Endothelial cell of umbilical vein (primary cell): ENCODE results near the gene POLR2C. TPM values are rescaled to one million over a fixed set of nuclear protein-coding genes. Genes with fewer than 3 reads are reported as not detected.

Source experiments
- BruUV-seq: library from RNA; stranded (reverse); fragments of 400-500 nt; replicated peaks from 2 replicates; lab custom pipeline; 2021; lab: Mats Ljungman, UMichigan
- CTCF ChIA-PET: fragments of 300-600, 350-600 bp; sonication (Branson Sonifier 250); formaldehyde crosslinking; loops from one replicate; lab custom pipeline; 2021; ENCODE audit warnings: antibody characterized with exemption, inconsistent platforms; lab: Charles Lee
- POLR2A ChIA-PET: fragments of 300-600, 350-600 bp; sonication (Branson Sonifier 250); formaldehyde crosslinking; loops from one replicate; lab custom pipeline; 2021; ENCODE audit warnings: antibody characterized with exemption, inconsistent platforms; lab: Charles Lee
- DNase-seq: peaks from one replicate; pipeline ENCODE4 v3.0.0-alpha.2; 2011; ENCODE audit warnings: low read depth, low spot score
- FAIRE-seq: peaks from 2 replicates; lab custom pipeline; 2011; peaks lifted over from hg19 to GRCh38; lab: Jason Lieb, UNC
- H2AFZ ChIP-seq: 2 replicates; pipeline ENCODE4 v1.6.0; 2012; ENCODE audit warnings: low read depth, low read length, control low read depth, inconsistent platforms
- H3K27ac ChIP-seq: 2 replicates; pipeline ENCODE4 v1.5.1; 2011; ENCODE audit warnings: low read depth, mild to moderate bottlenecking, control low read depth, low read length, moderate library complexity; ENCODE audit not compliant: insufficient read depth
- H3K27me3 ChIP-seq, 2 experiments: 2 replicates each; pipeline versions ENCODE4 v1.6.0 to v1.6.1; 2011; ENCODE audit warnings: low read length in 2 of 2, mixed read lengths in 1 of 2; ENCODE audit not compliant: control insufficient read depth in 2 of 2, insufficient read depth in 2 of 2
- H3K36me3 ChIP-seq, 2 experiments: 2 replicates in 1 of 2; 3 replicates in 1 of 2; pipeline ENCODE4 v1.5.1; 2011; ENCODE audit warnings: low read length in 2 of 2, mild to moderate bottlenecking in 1 of 2, moderate library complexity in 1 of 2; ENCODE audit not compliant: control insufficient read depth in 2 of 2, insufficient read depth in 2 of 2; ENCODE audit errors: extremely low read depth in 1 of 2
- H3K4me1 ChIP-seq: 3 replicates; pipeline ENCODE4 v1.5.1; 2011; ENCODE audit warnings: mild to moderate bottlenecking, low read length; ENCODE audit not compliant: control insufficient read depth, insufficient read depth; ENCODE audit errors: extremely low read depth
- H3K4me2 ChIP-seq: 2 replicates; pipeline ENCODE4 v1.6.1; 2011; ENCODE audit warnings: low read length, control low read depth, mixed read lengths; ENCODE audit not compliant: insufficient read depth
- H3K4me3 ChIP-seq, 3 experiments: fragments of 200-600 bp in 1 of 3; sonication (generic), shearing (Covaris generic) in 1 of 3; replicated peaks in 1 of 3; 2 replicates each; pipeline ENCODE4 v1.5.1; 2011 to 2016; ENCODE audit warnings: control low read depth in 3 of 3, low read length in 3 of 3, mild to moderate bottlenecking in 2 of 3, inconsistent platforms in 1 of 3, low read depth in 1 of 3, moderate library complexity in 1 of 3; ENCODE audit not compliant: insufficient read depth in 1 of 3
- H3K79me2 ChIP-seq: 2 replicates; pipeline ENCODE4 v1.6.0; 2012; ENCODE audit warnings: low read length, inconsistent platforms; ENCODE audit not compliant: control insufficient read depth, insufficient read depth
- H3K9ac ChIP-seq: replicated peaks from 2 replicates; pipeline ENCODE3; 2011; ENCODE audit warnings: low read length, control low read depth; ENCODE audit not compliant: insufficient read depth; ENCODE audit errors: extremely low read depth
- H3K9me1 ChIP-seq: replicated peaks from 3 replicates; pipeline ENCODE4 v1.6.0; 2011; ENCODE audit warnings: mild to moderate bottlenecking, low read length; ENCODE audit not compliant: control insufficient read depth, insufficient read depth; ENCODE audit errors: extremely low read depth
- H3K9me3 ChIP-seq: replicated peaks from 2 replicates; pipeline ENCODE4 v1.5.1; 2012; ENCODE audit warnings: low read length, inconsistent platforms; ENCODE audit not compliant: control insufficient read depth, insufficient read depth
- H4K20me1 ChIP-seq: replicated peaks from 2 replicates; pipeline ENCODE3; 2011; ENCODE audit warnings: mild to moderate bottlenecking, low read length; ENCODE audit not compliant: control insufficient read depth, insufficient read depth; ENCODE audit errors: extremely low read depth
- EZH2 ChIP-seq: IDR thresholded peaks from 2 replicates; pipeline ENCODE4 v1.6.1; 2012; ENCODE audit warnings: borderline replicate concordance, low read depth, mild to moderate bottlenecking, moderate library complexity, low read length, inconsistent platforms; ENCODE audit not compliant: severe bottlenecking
- FOS ChIP-seq: IDR thresholded peaks from 2 replicates; pipeline ENCODE4 v1.6.1; 2011; ENCODE audit warnings: mild to moderate bottlenecking, low read length, moderate library complexity, borderline replicate concordance; ENCODE audit not compliant: insufficient read depth
- GATA2 ChIP-seq: IDR thresholded peaks from 2 replicates; pipeline ENCODE4 v1.7.0; 2011; ENCODE audit warnings: low read depth, mild to moderate bottlenecking, moderate library complexity, mixed read lengths, low read length; ENCODE audit not compliant: insufficient read length, insufficient read depth
- JUN ChIP-seq: IDR thresholded peaks from 2 replicates; pipeline ENCODE4 v1.6.1; 2011; ENCODE audit warnings: borderline replicate concordance, low read depth; ENCODE audit not compliant: insufficient read length, insufficient read depth
- MYC ChIP-seq: IDR thresholded peaks from one replicate; pipeline ENCODE4 v1.6.1; 2011; ENCODE audit warnings: mild to moderate bottlenecking, low read depth, low read length
- POLR2A ChIP-seq: IDR thresholded peaks from 2 replicates; pipeline ENCODE4 v1.6.1; 2012; ENCODE audit warnings: low read depth, mild to moderate bottlenecking, control low read depth, low read length
- POLR2AphosphoS5 ChIP-seq: IDR thresholded peaks from 2 replicates; pipeline ENCODE4 v1.6.1; 2012; ENCODE audit warnings: low read depth, mild to moderate bottlenecking, control low read depth, low read length, moderate library complexity; ENCODE audit not compliant: insufficient read depth
- dilution Hi-C: fragments of 300-500 bp; cut with MboI; formaldehyde crosslinking; loops from one replicate; pipeline ENCODE4 v1.15.0; 2019; ENCODE audit warnings: low sequenced_read_pairs; ENCODE audit not compliant: extremely low pct_ligation_motif_present
- intact Hi-C: fragments of 100-400 bp; cut with micrococcal nuclease; formaldehyde crosslinking; loops from one replicate; pipeline ENCODE4 v1.10.0; 2022
- polyA plus RNA-seq, 4 experiments: library from polyadenylated mRNA; depleted of rRNA in 3 of 4; stranded (reverse) in 3 of 4; unstranded in 1 of 4; fragments of >200 nt; gene quantifications; 2 replicates each; pipeline versions ENCODE4 v1.2.1 to v1.2.3, GENCODE V29; 2011 to 2012; ENCODE audit warnings: missing spikeins in 1 of 4
- total RNA-seq: library from RNA; stranded (reverse); gene quantifications from 2 replicates; pipeline ENCODE4 v1.2.3, GENCODE V29; 2021
- TF ChIP-seq, protein P1 (sequence below), 2 donors: IDR thresholded peaks; 1 replicate in 1 of 2; 2 replicates in 1 of 2; pipeline ENCODE4 v1.5.1; 2011; ENCODE audit warnings: low read length in 2 of 2, mild to moderate bottlenecking in 2 of 2, moderate library complexity in 2 of 2, control low read depth in 1 of 2, inconsistent platforms in 1 of 2, low read depth in 1 of 2; ENCODE audit not compliant: insufficient read depth in 1 of 2; ENCODE audit errors: extremely low read depth in 1 of 2
- TF ChIP-seq, protein P2 (sequence below): IDR thresholded peaks from 2 replicates; pipeline ENCODE4 v1.6.1; 2011; ENCODE audit not compliant: insufficient read depth, insufficient read length

POLR2C gene
- total and polyA plus RNA-seq, 2 donors (not counting 3 experiments of a cell fraction or from before 2014, with no cell fraction given) = 65.2 to 129 TPM

DNA sequence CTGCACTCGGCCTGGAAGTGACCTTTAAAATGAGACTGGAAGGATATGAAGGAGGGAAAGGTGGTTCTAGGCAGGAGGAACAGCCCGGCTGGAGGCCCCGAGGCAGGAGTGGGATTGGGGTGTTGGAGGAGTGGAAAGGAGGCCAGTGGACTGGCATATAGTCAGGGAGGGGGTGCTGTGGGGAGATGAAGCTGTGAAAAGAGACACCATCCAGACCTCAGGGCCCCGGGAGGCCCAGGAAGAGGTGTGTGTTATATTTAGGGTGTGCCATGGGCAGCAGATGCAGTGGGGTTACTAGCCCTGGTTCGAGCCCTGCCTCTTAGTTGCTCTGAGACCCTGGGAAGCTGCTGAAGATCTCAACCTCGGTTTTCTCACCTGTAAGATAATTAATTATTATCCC, 42.7 kb downstream of the POLR2C start:
- intact Hi-C loops (no loop called here), dilution Hi-C loops (no loop called here)
- Histone ChIP-seq H3K9me3 (no peaks in the 10 kb centered on the region), H3K4me1 (no peaks in the 10 kb centered on the region), H3K27ac (no peak overlapping the region), H3K4me2 (no peak overlapping the region), H3K36me3 (no peaks in the 10 kb centered on the region), H3K4me3 (no peak overlapping the region), H3K9me1 (no peaks in the 10 kb centered on the region), H3K79me2 (no peaks in the 10 kb centered on the region), H3K27me3 (peaks cover 0 to 8% of the 10 kb centered on the region in 2 experiments), H3K9ac (no peak overlapping the region), H4K20me1 (no peaks in the 10 kb centered on the region), H2AFZ (no peak overlapping the region)
- ChIA-PET CTCF (interaction anchor here (1.1 to 2.3 kb wide), 3 partner anchors 13 to 43 kb away, joined by 3 to 7 read pairs (median 3); partner anchors contain the start of gene POLR2C), POLR2A (no interaction called here)
- DNase-seq (no peak), FAIRE-seq (no peak)
- TF ChIP-seq GATA2 = no peak
- TF ChIP-seq, protein P1, sequence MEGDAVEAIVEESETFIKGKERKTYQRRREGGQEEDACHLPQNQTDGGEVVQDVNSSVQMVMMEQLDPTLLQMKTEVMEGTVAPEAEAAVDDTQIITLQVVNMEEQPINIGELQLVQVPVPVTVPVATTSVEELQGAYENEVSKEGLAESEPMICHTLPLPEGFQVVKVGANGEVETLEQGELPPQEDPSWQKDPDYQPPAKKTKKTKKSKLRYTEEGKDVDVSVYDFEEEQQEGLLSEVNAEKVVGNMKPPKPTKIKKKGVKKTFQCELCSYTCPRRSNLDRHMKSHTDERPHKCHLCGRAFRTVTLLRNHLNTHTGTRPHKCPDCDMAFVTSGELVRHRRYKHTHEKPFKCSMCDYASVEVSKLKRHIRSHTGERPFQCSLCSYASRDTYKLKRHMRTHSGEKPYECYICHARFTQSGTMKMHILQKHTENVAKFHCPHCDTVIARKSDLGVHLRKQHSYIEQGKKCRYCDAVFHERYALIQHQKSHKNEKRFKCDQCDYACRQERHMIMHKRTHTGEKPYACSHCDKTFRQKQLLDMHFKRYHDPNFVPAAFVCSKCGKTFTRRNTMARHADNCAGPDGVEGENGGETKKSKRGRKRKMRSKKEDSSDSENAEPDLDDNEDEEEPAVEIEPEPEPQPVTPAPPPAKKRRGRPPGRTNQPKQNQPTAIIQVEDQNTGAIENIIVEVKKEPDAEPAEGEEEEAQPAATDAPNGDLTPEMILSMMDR (IDR thresholded peaks at IDR 0.05; ENCODE audit: extremely low read depth in 1 of 2, insufficient read depth in 1 of 2, low read depth in 1 of 2, low read length in 2 of 2) = no peak
- no peak for TF ChIP-seq MYC
- no peak for TF ChIP-seq FOS
- TF ChIP-seq POLR2A = no peak
- TF ChIP-seq, protein P2, sequence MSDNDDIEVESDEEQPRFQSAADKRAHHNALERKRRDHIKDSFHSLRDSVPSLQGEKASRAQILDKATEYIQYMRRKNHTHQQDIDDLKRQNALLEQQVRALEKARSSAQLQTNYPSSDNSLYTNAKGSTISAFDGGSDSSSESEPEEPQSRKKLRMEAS = no peak
- TF ChIP-seq EZH2 = no peak
- TF ChIP-seq POLR2AphosphoS5 = no peak
- no peak for TF ChIP-seq JUN
- no TSS peak for BruUV-seq
